GM13976 (cell line): ENCODE results near the gene SORBS1.

Experiments
- DNase-seq: peaks from one replicate; pipeline ENCODE4 v3.0.0; 2012; ENCODE audit warnings: low spot score
- in situ Hi-C: fragments of 300-500 bp; cut with MboI; formaldehyde crosslinking; loops from one replicate; pipeline ENCODE4 v1.12.0; 2022; ENCODE audit warnings: low sequenced_read_pairs, mixed read lengths, inconsistent platforms; ENCODE audit not compliant: unreplicated experiment
- TF ChIP-seq, protein P1 (sequence below): IDR thresholded peaks from 2 replicates; pipeline ENCODE4 v1.5.1; 2012; ENCODE audit warnings: borderline replicate concordance, mild to moderate bottlenecking; ENCODE audit not compliant: insufficient read depth; ENCODE audit errors: extremely low read depth, missing control alignments, control extremely low read depth

SORBS1 gene

GRCh38 chr10:95306851-95307250 lies 254.3 kb downstream of the SORBS1 start:
- in situ Hi-C loops = no loop called here
- TF ChIP-seq, protein P1, sequence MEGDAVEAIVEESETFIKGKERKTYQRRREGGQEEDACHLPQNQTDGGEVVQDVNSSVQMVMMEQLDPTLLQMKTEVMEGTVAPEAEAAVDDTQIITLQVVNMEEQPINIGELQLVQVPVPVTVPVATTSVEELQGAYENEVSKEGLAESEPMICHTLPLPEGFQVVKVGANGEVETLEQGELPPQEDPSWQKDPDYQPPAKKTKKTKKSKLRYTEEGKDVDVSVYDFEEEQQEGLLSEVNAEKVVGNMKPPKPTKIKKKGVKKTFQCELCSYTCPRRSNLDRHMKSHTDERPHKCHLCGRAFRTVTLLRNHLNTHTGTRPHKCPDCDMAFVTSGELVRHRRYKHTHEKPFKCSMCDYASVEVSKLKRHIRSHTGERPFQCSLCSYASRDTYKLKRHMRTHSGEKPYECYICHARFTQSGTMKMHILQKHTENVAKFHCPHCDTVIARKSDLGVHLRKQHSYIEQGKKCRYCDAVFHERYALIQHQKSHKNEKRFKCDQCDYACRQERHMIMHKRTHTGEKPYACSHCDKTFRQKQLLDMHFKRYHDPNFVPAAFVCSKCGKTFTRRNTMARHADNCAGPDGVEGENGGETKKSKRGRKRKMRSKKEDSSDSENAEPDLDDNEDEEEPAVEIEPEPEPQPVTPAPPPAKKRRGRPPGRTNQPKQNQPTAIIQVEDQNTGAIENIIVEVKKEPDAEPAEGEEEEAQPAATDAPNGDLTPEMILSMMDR = no peak
- DNase-seq = no peak

DNA sequence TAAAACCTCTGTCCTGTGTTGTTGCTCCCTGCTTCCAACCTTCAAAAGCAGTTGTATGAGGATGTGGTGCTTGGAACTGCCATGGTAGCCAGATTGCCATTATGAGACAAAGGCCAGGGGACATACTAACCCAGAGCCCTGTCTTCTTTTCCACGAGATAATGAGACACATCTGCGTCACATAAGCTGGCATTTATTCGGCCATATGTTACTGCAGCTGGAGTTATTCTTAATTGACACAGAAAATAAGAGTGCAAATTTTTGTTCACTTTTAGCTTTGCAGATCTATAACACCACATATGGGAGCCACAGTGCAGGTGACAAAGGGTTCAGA lies 254.9 kb downstream of the SORBS1 start:
- TF ChIP-seq, protein P1 = no peak
- in situ Hi-C loops = no loop called here
- no peak for DNase-seq

GRCh38 chr10:95305606-95306317 lies 255.4 kb downstream of the SORBS1 start:
- no peak for DNase-seq
- in situ Hi-C loops = no loop called here
- TF ChIP-seq, protein P1 = no peak

DNA sequence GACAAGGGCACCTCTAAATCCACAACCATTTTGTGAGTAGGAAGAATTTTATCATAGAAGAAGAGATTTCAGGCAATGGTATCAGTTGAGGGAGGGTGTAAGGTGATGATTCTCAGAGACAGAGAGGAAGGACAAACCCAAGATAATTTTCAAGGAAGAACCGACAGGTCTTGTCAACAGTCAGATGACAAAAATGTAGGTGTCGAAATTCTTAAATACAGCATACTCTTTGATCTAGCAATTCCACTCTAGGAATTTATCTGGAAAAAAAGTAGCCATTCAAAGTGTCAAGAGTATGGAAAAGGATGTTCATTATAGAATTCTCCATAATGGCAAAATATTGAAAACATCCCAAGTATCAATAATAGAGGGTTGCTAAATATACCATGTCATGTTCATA lies 256.2 kb downstream of the SORBS1 start:
- TF ChIP-seq, protein P1 = no peak
- DNase-seq = no peak
- in situ Hi-C loops = no loop called here

DNA sequence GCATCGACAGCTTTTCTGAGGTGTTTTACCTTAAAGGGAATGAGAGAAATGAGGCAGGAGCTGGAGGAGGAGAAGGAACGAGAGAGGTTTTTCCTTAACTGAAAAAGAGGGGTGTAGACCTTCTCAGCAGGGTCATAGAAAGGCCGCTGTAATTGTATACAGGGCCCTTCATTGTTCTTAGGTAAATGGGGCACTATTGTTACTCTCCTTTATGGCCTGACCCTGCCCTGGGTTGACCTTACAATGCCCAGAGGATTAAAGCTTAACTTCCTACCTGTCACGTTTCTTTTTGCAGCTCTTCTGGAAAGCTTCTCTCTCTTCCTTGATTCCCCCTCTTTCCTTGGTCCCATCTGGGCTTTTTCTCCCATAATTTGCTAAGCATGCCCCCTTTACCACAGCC lies 256.7 kb downstream of the SORBS1 start:
- TF ChIP-seq, protein P1 = no peak
- in situ Hi-C loops = no loop called here

GRCh38 chr10:95303950-95304349 lies 257.2 kb downstream of the SORBS1 start:
- in situ Hi-C loops = no loop called here
- TF ChIP-seq, protein P1 = no peak
- DNase-seq = no peak

More for the DNA sequence above, 256.7 kb downstream of the SORBS1 start:
- DNase-seq = no peak
